Mucosa of rectum (tissue), 2 donors: ENCODE measurements around the gene PTPRU.
A peak's percentile ranks its signal among the peaks of the same experiment; 100 is the strongest.
"Not testable (repeated sequence)": the region's sequence is repeated elsewhere in the genome, so short reads cannot be mapped to it uniquely, and the experiment has no call there.

Experiments
- H3K27ac ChIP-seq, 2 donors: one replicate each; pipeline ENCODE4 v1.7.0; 2013; ENCODE audit warnings: inconsistent platforms in 2 of 2, low read depth in 2 of 2, low read length in 2 of 2
- H3K27me3 ChIP-seq, 2 donors: one replicate each; pipeline ENCODE4 v1.7.0; 2013; ENCODE audit warnings: low read length in 2 of 2; ENCODE audit not compliant: control insufficient read depth in 2 of 2, insufficient read depth in 2 of 2
- H3K36me3 ChIP-seq, 2 donors: one replicate each; pipeline ENCODE4 v1.7.0; 2013; ENCODE audit warnings: low read length in 2 of 2; ENCODE audit not compliant: control insufficient read depth in 2 of 2, insufficient read depth in 2 of 2
- H3K4me1 ChIP-seq, 2 donors: one replicate each; pipeline ENCODE4 v1.7.0; 2013; ENCODE audit warnings: low read length in 2 of 2, mild to moderate bottlenecking in 1 of 2; ENCODE audit not compliant: control insufficient read depth in 2 of 2, insufficient read depth in 2 of 2
- H3K4me3 ChIP-seq, 2 donors: one replicate each; pipeline ENCODE4 v1.7.0; 2013; ENCODE audit warnings: low read length in 2 of 2
- H3K9ac ChIP-seq, 2 donors: one replicate each; pipeline ENCODE4 v1.7.0; 2013; ENCODE audit warnings: low read length in 2 of 2, low read depth in 1 of 2, mild to moderate bottlenecking in 1 of 2
- H3K9me3 ChIP-seq, 2 donors: one replicate each; pipeline ENCODE4 v1.7.0; 2013; ENCODE audit warnings: low read length in 2 of 2; ENCODE audit not compliant: control insufficient read depth in 2 of 2
- donor health status: healthy.
- donor health status: Normal muscosa, but diverticular disease.

The PTPRU gene

DNA sequence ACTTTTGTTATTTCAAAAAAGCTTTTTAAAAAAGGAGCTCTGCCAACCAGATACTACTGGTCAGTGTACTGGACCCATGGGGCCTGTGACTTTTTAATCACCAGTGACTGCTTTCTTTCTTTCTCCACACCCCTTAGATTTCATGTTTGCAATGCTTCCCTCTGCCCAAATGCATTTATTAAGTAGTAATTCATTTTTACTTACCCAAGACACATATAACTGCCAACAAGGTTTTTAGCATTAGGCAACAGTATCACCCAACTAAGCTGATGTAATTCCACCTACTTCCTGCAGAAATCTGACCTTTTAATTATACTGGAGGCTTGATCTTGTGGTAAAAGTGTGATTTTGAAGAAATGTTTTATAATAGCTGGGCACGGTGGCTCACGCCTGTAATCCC is 18.1 kb upstream of the PTPRU start:
- H3K4me1 ChIP-seq = no peaks in the 10 kb centered on the region
- no peaks in the 10 kb centered on the region for H3K27me3 ChIP-seq
- H3K9me3 ChIP-seq = no peaks in the 10 kb centered on the region
- no peak overlapping the region for H3K27ac ChIP-seq
- no peak overlapping the region for H3K9ac ChIP-seq
- no peak overlapping the region for H3K4me3 ChIP-seq
- peaks cover 10 to 18% of the 10 kb centered on the region in 2 donors for H3K36me3 ChIP-seq

DNA sequence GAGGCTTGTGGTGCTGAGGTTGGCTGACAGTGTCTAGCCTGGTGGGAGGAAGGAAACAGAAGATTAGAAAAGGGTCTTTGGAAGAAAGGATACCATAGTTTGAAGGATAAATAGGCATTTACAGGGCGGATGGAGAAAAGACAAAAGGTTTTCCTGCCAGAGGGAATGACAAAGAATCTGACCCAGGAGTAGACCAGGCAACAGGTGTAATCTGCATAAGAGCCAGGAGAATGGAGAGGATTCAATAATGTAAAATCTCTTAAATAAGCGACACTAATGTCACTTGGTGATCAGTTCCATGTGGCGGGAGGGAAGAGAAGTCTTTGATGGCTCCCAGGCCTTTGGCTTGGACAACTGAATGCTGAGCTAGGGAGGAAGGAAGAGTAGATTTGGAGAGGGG is 15.0 kb upstream of the PTPRU start:
- Histone ChIP-seq H3K9ac (no peak overlapping the region), H3K27ac (no peak overlapping the region), H3K4me3 (no peak overlapping the region), H3K36me3 (peaks cover 0 to 10% of the 10 kb centered on the region in 2 donors), H3K4me1 (no peaks in the 10 kb centered on the region), H3K9me3 (no peaks in the 10 kb centered on the region), H3K27me3 (no peaks in the 10 kb centered on the region)

DNA sequence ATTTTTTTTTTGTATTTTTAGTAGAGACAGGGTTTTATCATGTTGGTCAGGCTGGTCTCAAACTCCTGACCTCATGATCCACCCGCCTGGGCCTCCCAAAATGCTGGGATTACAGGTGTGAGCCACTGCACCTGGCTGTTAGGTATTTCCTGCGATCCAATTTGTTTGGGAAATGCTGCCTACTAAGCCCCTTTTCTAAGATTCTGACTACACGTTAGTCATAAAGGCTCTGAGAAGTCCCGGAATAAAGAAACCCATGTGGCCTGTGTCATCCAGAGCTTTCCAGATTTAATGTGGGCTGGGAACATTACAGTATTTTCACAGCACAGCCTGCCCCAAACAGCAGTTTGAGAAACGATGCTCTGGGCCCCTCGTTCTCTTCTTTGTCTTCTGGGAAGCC is 14.1 kb upstream of the PTPRU start:
- not testable (repeated sequence) for H3K36me3 ChIP-seq, H3K4me1 ChIP-seq, H3K4me3 ChIP-seq, H3K27ac ChIP-seq, H3K9ac ChIP-seq, H3K9me3 ChIP-seq, H3K27me3 ChIP-seq

DNA sequence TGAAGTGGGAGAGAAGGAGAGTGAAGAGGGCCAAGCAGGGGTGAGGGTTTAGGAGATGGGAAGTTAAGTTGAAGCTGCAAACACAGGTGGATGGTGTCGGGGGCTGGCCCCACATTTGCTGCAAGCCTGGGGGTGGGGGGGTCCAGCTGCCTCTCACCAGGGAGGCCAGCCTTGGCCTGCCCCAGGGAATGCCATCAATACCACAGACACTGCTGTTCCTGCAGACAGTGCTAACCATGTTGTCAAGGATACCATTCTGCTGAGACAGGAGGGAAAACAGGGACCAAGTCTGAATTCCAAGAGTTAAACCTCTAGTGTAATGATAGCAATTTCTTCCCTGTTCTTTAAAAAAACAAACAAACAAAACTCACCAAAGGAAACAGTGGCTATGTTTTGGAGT is 13.6 kb upstream of the PTPRU start:
- H3K4me3 ChIP-seq = no peak overlapping the region
- no peaks in the 10 kb centered on the region for H3K9me3 ChIP-seq
- peaks cover 0 to 10% of the 10 kb centered on the region in 2 donors for H3K36me3 ChIP-seq
- no peaks in the 10 kb centered on the region for H3K27me3 ChIP-seq
- H3K27ac ChIP-seq = no peak overlapping the region
- no peak overlapping the region for H3K9ac ChIP-seq
- H3K4me1 ChIP-seq = no peaks in the 10 kb centered on the region

DNA sequence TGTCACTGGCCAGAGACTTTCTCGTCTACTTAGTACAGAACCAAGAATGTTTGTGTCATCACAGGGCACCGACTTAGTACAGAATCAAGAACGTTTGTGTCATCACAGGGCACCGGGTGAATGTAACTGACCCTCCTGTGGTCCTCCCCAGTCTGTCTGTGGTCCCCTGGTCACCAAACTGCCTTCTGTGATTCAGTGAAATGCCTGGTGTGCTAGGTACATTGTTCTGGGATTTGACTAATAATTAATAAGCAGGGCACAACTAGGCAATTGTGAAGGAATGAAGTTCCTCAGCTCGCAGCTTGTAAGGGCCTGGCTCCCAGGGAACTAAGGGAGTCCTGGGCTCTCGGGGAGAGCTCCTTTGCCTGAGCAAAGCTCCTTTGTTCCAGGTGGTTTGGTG is 12.8 kb upstream of the PTPRU start:
- Histone ChIP-seq H3K27me3 (no peaks in the 10 kb centered on the region), H3K9me3 (no peaks in the 10 kb centered on the region), H3K36me3 (peaks cover 0 to 10% of the 10 kb centered on the region in 2 donors), H3K4me1 (no peaks in the 10 kb centered on the region), H3K27ac (no peak overlapping the region), H3K4me3 (no peak overlapping the region), H3K9ac (no peak overlapping the region)

DNA sequence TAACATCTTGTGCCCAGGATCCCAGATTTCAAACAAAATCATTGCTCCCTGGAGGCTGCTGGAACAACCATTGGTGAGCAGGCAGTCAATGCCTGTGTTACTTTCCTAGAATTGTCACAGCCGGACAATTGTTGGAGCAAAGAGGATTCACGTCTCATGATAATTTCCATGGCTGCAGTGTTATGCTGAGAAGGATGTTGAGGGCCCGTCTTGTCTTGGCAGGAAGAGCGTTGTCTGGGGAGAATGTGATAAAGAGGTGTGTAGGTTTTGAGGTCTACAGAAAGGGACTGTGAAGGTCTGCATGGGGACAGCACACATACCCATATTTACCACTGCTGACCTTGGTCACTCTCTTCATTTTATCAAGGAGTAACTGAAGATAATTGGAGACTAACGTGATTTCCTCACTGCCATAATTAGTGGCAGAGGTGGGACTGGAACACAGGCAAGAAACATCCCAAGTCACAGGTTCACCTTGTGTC is 11.9 kb upstream of the PTPRU start:
- no peaks in the 10 kb centered on the region for H3K27me3 ChIP-seq
- H3K27ac ChIP-seq = no peak overlapping the region
- no peaks in the 10 kb centered on the region for H3K9me3 ChIP-seq
- H3K4me1 ChIP-seq = no peaks in the 10 kb centered on the region
- peaks cover 0 to 10% of the 10 kb centered on the region in 2 donors for H3K36me3 ChIP-seq
- no peak overlapping the region for H3K4me3 ChIP-seq
- H3K9ac ChIP-seq = no peak overlapping the region

DNA sequence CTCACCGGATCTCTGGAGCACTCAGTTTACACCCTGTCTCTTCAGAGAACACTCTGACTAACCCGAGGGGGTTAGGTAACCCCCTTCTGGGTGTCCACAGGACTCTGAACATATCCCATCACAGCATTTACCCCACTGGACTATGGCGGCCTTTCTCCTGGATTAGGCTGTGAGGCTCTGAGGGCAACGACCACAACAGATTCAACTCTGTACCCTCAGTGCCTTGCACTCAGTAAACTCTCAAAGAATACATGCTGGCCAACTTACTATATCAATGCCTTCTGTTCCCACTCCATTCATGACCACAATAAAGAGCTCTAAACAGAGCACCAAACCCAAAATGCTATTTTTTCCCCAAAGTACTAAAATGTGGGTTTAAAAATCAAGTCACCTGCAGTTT is 11.0 kb upstream of the PTPRU start:
- Histone ChIP-seq H3K9ac (no peak overlapping the region), H3K9me3 (no peaks in the 10 kb centered on the region), H3K27me3 (no peaks in the 10 kb centered on the region), H3K36me3 (peaks cover 0 to 9% of the 10 kb centered on the region in 2 donors), H3K4me1 (peaks cover 5 to 7% of the 10 kb centered on the region in 2 donors), H3K4me3 (no peak overlapping the region), H3K27ac (no peak overlapping the region)

DNA sequence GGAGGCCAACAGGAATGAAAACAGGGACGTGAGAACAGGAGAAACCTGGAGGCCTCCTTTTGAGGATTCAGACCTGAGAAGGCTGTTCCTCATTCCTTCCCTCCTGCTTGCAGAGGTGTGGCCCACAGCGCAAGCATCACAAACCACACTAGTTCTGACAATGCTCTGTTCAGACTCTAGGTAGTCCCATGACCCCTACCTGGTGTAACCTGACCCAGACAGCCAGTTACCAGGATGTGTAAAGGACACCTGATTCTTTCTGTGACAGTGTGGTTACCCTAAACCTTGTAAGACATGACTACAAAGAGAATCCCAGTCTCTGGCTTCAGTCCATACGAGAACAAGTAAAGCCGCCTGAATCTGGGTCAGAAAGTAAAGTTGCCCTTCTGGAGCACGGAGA is 8.8 kb upstream of the PTPRU start:
- peaks cover 11 to 12% of the 10 kb centered on the region in 2 donors for H3K4me1 ChIP-seq
- no peak overlapping the region for H3K27ac ChIP-seq
- H3K9ac ChIP-seq = no peak overlapping the region
- H3K27me3 ChIP-seq = no peaks in the 10 kb centered on the region
- peaks cover 0 to 8% of the 10 kb centered on the region in 2 donors for H3K36me3 ChIP-seq
- no peak overlapping the region for H3K4me3 ChIP-seq
- H3K9me3 ChIP-seq = no peaks in the 10 kb centered on the region

DNA sequence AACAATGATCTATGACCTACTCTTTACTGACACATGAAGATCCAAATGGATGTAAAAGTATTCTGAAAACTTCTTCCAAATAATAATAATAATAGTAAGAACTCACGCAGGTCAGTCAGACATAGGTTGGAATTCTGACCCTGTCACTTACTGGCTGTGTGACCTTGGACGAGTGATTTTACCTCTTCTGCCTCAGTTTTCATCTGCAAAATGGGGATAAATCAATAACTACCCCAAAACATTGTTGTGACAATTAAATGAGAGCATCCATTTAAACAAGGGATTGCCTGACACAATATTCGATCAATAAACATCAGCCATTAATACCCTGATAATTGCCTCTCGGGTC is 6.1 kb upstream of the PTPRU start:
- H3K9ac ChIP-seq = peak overlapping the region; percentile 81 to 88
- H3K9me3 ChIP-seq = no peaks in the 10 kb centered on the region
- peak overlapping the region; percentile 88 to 90 for H3K4me3 ChIP-seq
- H3K27me3 ChIP-seq = peaks cover 2 to 4% of the 10 kb centered on the region in 2 donors
- H3K4me1 ChIP-seq = peaks cover 11 to 12% of the 10 kb centered on the region in 2 donors
- H3K27ac ChIP-seq = peak overlapping the region in 1 of 2 donors; percentile 44
- no peaks in the 10 kb centered on the region for H3K36me3 ChIP-seq

DNA sequence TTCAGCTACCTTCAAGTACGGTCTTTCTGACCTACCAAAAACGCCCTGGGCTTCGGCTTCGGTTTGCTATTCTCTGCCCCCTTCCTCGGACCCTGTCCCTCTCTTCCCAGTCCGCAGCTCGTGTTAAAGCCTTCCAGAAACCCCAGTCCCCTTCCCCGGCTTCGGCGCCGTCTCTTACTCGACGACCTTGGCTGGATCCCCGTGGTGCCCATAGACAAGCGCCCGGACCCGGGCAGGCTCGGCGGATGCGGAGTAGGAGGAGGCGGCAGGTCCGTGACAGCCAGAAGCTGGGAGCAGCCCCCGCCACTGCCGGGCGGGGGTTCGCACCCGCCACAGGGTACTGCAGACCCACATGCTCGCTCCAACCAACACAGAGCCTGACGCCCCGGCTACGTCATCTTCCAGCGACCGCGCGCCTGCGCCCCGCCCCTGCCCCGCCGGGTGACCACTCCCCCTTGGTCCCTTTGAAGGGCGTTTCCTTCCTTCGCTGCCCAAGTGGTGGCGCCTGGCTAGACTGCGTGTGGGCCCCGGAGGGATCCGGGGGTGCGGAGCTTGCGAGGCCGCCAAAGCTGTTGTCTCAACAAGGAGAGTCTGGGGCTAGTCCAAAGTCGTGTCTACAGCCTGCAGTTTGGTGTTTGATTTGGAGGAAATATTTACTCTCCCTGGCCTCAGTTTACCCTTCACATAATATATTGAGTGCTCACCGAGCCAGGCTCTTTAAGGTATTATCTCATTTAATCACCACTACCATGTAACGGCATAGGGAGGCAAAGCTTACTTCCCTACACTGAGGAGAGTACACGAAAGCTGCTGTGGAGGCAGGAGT is 5.6 kb upstream of the PTPRU start, which contains the start of gene MECR:
MECR (minus strand) TSS at position 382 of the 826 bp plus-strand sequence; CDS start at position 354, 28 bp downstream.
- peaks cover 11 to 12% of the 10 kb centered on the region in 2 donors for H3K4me1 ChIP-seq
- no peaks in the 10 kb centered on the region for H3K36me3 ChIP-seq
- H3K27ac ChIP-seq = peak within 1 kb of the TSS; percentile 44 to 62
- no peaks in the 10 kb centered on the region for H3K9me3 ChIP-seq
- H3K9ac ChIP-seq = peak within 1 kb of the TSS; percentile 81 to 88
- peaks cover 2 to 4% of the 10 kb centered on the region in 2 donors for H3K27me3 ChIP-seq
- H3K4me3 ChIP-seq = peak within 1 kb of the TSS; percentile 88 to 90
